Stimulated activated CD8-positive, alpha-beta memory T cell treated with anti-CD3 and anti-CD28 coated beads, Interleukin-12 subunit alpha, Interleukin-12 subunit beta, amount 100 ng/mL, for 4 hours (primary cell): Measurements from ENCODE around the gene PTN.
"Not testable (repeated sequence)": the region's sequence is repeated elsewhere in the genome, so short reads cannot be mapped to it uniquely, and the experiment has no call there.

Experiments used
- DNase-seq: peaks from one replicate; pipeline ENCODE4 v3.0.0-alpha.2; 2020; ENCODE audit warnings: low read depth

The PTN gene

DNA sequence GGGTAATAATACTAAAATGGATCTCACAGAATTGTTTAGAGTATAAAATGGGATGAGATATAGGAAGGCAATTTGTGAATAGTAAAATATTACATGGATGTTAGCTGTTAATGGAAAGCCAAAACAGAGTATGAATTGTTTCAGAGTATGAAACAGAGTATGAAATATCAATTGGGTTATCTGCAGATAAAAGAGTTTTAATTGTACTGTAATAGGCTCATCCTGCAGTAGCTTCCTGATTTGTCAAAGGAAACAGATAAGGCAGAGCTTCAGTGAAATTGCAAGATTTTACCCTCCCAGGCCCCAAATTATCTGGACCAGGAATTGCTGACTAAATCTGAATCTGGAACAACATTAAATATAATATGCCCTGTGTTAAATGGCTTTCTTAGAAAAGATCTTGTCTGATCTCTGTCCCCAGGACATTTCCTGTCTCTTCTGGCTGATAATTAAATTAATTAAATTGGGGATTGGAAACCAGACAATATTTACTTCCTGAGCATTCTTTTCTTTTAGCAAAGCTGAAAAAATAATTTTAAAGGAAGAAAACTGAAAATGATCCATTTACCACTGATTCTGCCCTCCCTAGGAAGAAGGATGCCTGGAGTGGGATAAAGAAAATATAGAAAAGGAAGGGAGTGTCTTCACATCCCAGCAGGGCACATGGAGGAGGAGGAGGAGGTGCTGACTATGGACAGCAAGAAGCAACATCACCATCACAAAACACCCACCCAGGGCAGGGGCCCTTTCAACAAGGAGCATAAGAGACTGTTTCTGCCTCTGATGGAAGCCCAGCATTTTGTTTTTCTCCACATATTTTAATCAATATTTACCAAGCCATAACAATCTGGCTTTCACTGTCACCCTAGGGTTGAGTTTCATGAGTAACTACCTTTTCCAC, 18.5 kb downstream of the PTN start:
- DNase-seq = no peak

DNA sequence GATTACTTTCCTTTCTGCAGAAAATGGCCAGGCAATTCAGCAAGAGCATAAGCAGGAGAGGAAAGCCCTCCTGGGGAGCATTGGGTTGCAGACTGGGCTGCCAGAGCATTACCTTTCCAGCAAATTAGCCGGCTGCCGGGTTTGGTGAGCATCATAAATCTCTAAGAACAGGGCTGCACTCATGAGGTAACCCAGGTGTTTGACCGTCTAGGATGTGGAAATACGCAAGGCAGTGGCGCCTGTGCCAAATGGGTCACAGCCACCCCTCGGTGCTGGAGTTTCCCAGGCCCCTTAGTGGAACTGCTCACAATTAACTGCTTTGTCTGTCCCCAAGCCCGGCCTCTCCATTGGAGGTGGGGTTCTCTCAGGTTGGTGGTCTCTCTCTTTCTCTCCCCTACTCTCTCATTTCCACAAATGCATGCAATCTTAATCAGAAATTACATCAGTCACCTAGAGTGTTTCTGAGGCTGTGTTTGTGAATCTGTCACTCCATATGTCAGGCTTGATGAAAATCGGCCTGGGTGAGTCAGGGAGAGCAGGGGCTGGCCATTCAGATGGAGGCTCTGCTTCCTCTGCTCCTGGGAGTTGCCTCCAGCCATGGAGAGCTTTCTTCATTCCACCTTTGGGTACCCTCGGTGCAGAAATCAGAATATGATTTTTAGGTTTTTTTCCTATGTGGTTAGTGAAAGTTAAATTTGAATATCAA, 26.7 kb downstream of the PTN start:
- no peak for DNase-seq

DNA sequence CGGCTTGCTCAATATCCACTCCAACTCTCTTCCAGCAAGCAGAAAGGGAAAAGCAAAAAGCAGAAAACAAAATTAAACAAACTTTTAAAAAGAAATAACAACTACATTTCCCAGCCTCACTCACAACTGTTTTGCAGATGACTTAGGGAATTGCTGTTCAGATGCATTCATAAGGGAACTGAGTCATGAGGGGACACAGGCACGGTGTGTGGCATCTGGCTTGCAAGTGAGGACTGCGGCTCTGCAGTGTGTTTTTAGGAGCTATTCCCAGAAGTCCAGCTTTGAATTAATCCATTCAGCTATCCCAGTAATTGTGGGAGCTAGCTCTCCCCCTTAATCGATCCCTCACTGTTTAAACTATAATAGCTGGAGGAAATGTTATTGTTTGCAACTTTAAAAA, 30.3 kb downstream of the PTN start:
- no peak for DNase-seq

DNA sequence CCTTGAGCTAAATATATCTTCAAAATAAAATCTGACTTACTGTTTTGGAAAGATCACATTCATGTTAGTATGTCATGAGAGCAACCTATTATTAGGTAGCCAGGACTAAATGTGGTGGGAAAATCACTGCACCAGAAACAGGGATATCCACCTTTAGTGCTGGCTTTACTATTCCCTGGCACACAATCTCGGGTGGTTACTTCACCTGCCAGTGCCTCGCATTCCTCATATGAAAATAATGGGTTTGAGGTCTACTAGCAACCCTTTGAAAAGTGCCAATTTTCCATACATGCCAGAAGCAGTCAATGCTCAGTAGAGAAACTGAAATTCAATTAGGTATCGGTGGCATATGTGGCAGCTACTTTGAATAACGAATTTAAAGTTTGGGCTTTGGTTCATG, 36.8 kb downstream of the PTN start:
- no peak for DNase-seq

DNA sequence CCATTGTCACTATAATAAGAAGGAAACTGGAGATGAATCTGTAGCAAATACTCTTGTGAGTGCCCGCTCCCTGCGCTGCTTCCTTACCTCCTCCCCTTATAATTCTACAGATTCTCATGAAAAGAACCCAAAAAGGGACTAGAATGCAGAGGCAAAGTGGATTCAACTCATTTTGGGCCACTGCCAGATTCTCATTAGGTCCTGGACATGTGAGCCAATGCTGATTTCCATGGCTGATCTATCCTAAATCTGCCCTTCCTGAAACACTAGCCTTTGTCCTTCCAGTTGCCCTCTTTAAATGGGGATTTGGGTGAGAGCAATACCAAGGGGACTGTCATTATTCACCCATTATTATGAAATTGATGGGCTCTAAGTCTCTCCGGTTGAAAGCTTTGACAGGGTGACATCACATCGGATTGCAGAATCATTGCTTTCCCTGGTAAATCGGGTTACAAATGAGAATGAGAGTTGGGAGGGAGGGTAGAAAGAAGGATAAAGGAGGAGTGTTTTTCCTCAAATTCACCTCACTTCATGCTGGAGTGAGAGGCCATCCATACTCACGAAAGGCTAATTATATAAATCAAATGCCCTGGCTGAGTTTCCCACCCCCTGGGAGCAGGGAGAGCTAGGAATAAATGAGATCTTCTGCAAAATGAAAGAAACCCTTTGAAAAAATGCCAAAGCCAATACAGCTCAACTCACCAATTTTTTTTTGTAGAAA, 37.5 kb downstream of the PTN start:
- DNase-seq = no peak

DNA sequence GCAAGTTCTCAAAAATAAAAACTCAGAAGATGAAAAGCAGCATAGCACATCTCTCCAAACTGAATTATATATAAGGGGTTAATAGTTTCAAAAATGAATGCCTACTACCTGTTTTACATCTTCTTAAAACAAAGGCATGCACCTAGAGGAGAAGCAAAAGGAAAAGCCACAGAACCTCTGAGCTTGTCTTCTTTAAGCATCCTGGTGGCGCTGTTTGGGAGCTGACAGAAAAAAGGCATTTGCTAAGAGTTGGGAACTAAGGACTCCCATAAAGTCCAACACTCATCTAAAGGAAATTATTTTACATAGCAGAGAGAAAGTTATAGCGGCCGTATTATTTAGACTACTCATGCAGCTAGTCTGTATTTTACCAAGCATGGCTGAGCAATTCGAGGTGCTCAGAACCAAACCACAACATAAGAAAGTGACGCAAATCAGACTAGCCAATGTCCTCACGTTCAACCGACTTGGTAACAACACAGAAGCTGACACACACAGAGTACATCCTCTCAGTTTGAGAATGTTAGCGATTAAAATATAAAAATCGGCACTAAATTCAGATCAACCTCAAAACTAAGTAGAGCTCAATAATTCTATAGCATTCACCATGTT, 38.8 kb downstream of the PTN start:
- DNase-seq = no peak

DNA sequence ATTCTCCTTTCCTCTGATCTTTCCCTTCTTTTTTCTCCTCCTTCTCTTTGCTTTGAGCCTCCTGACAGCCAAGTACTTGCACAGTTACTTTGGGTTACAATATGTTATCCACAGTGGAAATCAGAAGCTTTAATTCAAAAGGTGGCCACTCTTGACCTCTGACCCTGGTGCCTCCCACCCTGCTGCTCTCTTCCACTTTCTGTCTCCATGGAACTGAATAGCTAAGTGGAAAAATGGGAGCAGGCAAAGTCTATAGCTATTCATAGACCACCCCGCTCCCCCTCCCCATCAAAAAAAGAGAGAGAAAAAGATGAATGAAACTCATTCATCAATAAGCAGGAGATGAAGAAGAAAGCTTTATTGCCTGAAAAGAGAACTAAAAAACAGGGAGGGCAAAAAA, 39.4 kb downstream of the PTN start:
- DNase-seq = no peak

DNA sequence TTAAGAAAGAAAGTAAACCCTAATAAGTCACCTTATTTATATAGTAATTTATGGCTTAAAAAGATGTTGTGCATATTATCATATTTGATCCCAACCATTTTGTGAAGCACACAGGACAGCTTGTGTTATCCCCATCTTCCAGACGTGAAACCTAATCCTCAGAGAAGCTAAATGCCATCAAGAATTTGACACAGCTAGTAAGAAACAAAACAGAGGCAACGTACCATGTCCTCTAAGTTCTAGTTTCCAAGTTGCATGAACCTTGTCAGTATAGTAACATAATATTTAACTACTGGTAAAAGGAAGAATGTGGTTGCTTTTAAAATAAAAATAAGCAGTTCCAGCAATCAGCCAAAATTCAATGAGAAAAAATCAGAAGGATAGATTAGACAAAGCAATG, 41.5 kb downstream of the PTN start:
- DNase-seq = no peak

DNA sequence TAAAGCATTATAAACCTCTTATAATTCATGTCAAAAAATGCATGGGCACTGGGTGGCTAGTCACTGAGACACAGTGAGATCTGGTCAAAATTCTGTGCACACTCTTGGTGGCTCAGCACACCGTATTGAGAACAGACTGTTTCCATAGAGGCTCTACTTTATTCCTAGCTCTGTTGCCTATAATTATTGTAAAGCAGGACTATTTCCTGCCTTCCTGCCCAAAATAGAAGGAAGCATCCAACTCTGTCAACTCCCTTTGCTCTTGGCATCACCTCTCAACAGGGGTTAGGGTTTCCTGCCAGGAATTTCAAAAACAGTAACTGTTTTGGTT, 45.1 kb downstream of the PTN start:
- no peak for DNase-seq

DNA sequence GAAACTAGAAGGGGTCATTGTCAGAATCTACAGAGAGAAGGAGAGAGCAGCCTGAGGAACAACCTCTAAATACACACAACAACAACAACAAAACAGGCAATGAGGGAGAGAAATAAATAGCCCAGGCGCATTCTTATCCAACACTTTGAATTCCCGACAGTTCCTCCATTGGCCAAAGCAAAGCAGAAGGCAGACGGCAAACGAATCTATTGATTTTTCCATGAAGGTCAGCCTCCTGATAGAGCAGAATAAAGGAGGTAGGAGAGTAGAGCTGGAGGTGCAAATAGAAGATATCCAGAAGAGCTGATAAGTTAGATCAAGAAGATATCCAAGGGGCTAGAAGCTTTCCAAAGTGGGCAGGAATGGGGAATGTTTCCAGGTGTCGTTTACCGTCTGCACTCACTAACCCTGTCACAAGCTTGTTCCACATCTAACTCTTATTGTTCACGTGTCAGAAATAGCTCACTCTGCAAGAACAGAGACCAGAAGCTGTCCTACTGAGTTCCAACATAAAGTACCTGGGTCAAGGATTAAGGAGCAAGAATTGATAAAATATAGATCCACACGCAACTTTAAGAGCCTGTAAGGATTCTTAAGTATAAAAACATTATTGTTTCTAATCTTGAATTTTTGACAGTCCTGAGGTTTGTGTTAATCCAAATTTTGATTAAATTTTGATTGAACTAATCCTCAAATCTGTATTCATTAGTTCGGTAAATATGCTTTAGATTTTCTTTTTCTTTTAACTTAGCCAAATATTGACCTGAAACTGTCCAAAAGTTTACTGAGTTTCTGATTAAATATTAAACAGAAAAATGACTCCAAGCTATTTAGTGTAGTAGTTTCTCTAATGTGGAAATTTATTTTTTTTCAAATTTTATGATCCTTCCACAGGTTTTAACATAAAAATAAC, 45.7 kb downstream of the PTN start:
- no peak for DNase-seq

DNA sequence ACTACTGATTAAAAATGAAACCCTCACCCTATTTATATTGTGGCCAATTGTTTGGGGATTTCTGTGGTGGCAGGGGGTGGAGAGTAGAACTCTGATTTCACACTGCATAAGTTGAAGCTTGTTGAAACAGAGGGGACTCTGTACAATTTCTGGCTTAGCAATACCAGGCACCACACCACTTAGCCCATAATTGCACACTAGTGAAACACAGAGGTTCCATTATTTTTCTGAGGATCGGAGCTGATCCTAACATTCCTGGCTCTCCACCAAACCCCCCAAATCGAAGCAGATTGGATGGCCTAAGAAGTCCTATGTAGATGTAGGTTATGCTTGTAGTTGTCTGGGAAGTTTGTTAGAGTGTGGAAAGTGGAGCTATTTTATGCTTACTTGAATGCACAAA, 47.0 kb downstream of the PTN start:
- no peak for DNase-seq

DNA sequence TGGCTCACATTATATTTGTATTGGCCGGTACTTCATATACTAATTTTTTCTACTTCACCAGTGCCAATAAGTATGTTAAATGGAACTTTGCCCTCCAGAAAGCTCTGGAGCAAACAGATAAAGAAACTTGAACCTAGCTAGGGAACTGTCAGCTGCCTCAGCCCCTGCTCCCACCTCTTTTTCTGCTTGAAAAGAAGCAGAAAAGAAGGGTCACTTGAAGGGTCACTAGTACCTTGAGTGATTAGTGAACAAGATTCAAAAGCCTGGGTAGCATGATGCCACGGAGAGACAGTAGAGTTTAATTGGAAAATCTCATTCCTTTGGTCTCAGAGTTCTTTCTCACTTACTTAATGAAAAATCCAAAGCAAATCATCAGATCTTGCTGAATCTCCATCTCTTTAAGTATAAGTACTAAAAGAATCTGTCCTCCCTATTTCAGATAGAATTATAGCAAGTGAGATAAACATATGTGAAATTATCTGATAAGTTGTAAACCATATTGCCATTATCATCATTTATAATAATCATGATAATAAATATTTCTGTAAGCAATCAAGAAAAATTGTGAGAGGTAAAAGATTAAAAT, 47.7 kb downstream of the PTN start:
- DNase-seq = no peak

DNA sequence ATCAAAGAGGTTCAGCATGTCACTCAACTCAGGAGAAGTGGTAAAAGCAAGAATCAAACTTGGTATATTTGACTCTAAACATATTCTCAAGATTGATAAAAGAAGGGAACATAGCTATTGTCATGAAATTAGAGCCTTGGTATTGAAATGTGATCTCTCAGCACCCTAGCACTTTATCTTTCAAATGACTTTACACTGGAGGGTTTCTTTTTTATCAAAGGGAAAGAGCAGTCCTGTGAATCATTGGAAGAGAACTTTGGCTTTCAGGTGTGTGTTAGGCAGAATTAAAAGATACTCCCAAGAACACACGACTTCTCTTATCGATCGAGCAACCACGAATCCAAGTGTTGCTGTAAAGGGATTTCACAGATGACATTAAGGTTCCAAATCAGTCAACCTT, 54.4 kb downstream of the PTN start:
- DNase-seq = no peak

DNA sequence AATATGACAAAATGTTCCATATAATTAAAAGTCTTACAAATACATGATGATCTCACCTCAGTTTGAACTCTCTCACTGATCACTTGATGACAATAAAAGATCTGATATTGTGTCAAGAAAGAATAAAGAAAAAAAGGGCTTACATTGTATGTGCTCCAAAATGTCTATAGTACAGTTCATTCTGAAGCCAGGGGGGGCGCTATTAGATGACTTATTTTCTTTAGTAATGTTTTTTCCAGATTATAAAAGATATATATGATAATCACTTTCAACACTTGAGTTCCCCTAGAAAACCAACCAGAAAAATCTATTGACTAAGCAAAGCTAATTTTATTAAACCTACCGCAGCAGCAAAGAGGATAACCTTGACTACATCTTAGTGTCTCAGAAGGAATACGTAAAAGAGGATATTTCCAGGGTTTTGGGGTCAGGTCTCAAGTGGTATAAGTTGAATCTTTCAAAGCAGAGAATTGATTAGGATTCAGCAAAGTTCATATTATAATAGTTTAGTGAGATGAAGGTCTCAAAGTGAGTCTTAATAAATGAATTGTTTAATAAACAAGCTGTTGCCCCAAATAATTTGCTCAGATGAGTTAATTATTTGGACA, 55.8 kb downstream of the PTN start:
- no peak for DNase-seq

DNA sequence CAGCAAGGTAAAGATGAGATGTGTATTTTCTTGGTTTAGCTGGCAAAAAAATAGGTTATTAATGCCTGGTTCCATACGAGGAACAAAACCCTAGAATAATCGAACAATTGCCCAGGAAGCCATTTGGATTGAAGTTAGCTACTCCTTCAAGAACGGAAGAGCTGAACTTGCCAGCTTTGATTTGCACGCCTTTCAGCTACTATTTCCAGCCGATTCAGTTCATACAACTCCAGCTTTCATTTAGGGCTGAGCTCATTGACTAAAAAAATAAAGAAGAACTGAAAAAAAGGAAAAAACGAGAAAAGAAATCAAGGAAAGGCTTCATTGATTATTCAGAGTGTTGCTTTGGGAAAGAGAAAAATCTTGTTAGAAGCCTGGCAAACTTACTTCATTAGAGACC, 60.4 kb downstream of the PTN start:
- DNase-seq = no peak

DNA sequence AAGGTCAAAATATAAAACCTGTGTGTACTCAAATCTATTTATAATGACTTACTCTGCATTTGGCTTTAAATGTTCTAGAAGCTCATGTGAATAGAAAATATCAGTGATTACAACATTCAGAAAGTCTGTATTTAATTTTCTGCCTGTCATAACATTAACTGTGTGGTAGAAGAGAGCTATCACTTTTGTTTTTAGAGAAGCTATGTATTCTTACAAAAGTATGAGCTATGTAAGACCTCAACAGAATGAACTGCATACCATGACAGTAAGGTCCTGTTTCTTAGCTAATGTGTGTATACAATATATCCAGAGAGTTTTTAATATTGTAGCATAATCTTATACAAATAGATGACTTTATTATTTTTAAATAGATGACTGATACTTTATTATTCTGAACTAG, 61.5 kb downstream of the PTN start:
- no peak for DNase-seq

DNA sequence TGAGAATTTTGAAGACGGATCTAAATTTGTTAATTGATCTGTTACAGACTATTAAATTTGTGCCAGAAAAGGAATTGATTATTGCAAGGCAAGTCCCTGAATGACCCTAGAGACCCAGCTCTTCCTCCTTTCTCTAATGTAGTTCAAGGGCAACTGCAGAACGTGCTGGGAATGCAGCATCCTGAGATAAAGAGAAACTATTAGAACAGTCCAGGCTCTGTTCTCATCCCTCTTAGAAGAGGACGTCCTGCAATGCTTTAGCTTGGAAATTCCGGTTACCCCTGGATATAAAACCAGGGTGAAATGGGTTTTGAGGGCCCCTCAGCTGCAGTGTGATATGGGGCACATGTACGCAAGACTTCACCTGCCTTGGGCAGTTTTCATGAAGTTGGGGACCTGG, 67.3 kb downstream of the PTN start:
- DNase-seq = no peak

DNA sequence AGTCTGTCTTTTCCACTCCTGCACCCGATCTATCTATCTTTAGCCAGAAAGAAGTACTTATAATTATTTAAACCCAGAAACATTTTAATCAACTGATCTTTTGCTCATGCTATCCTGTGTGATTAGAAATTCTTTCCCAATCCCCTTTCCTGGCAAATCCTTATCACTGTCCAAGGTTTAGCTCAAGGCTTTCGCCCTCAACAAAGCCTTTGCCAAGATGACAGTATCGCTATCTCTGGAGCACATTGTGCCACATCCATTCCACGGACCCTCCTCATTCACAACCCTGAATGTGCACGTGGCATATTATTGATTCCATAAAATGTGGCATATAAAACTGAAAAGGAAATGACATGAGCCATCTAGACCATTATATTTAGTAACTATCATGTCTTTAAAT, 71.3 kb downstream of the PTN start:
- no peak for DNase-seq

DNA sequence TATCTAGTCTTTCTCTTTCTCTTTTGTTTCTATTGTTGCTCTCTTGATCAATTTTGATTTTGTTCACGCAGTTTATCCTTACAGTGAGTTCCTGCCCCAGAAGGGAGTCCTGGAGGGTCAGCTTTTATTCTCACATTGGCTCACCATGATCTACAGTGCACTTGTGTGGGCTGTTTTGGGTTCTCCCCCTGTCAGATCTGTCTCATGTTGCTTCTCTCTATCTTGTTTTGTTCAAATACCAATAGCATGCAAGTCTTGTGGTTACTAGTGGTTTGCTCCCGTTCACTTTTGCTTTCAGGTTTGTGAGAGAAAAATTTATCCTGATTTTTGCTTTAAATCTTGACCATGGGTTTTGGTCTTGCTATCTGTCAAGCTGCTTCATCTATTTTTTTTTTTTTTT, 74.3 kb downstream of the PTN start:
- DNase-seq = no peak

DNA sequence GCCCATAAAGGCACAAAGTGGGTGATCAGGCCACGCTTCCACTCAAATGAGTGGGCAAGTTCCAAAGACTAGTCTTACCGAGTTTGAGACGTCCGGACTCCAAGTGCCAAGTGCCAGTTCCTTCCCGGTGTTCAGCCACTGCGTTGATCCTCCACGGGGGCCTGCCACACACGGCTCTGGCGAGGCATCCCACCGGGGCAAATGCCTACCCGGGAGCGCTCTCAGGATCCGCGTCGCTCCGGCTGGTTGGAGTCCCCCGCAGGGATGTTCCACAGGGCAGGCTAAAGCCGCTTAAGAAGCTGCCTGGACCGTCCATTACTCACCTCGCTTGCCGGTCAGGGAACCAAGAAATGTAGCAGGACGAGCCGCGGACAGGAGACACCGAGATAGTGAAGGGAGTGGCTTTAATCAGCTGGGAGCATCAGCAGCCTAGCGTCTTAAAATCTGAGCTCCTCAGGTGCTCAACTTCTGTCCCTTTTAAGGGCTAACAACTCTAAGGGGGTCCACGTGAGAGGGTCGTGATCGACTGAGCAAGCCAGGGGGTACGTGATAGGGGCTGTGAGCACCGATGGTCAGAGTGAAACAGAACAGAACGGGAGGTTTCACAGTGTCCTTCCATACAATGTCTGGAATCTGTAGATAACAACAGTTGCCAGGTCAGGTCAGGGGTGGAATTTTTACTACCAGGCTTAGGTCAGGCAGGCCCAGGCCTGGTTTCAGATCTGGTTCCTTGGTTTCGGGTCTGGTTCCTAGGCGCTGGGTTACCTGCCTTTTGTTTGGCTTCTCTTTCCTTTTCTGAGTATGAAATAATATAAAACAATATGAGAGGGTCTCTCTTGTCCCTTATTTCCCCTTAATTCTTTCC, 75.3 kb downstream of the PTN start:
- not testable (repeated sequence) for DNase-seq
